ENCODE data around the gene MLPH. TPM values are rescaled to one million over a fixed set of nuclear protein-coding genes. Genes with fewer than 3 reads are reported as not detected.

Gene MLPH
- total and polyA plus RNA-seq, 2 of the 13 experiments (the other 11 are each of a cell fraction or from before 2014, with no cell fraction given), result 0.12 TPM; not detected in 1

- no peak for TF ChIP-seq ZNF646 (CRISPR knock-in tag; IDR thresholded peaks at IDR 0.05)
- no peak for TF ChIP-seq HNRNPLL (IDR thresholded peaks at IDR 0.05; ENCODE audit: low read depth, low read length, poor library complexity, severe bottlenecking)
- no peak for TF ChIP-seq CHCHD3 (CRISPR knock-in tag; IDR thresholded peaks at IDR 0.05)
- no peak for TF ChIP-seq ZNF567 (CRISPR knock-in tag; IDR thresholded peaks at IDR 0.05; ENCODE audit: borderline replicate concordance)
- no peak for TF ChIP-seq ZNF850 (CRISPR knock-in tag; conservative IDR thresholded peaks at IDR 0.05)
- 0 out of 2 replicates have a peak, but pooled peaks have one; percentile 65 for TF ChIP-seq ZNF275 (CRISPR knock-in tag; IDR thresholded peaks at IDR 0.05; ENCODE audit: borderline replicate concordance)
- TF ChIP-seq CAMTA2 (CRISPR knock-in tag; IDR thresholded peaks at IDR 0.05; ENCODE audit: borderline replicate concordance), result 0 out of 2 replicates have a peak, but pooled peaks have one; percentile 94
- 0 out of 2 replicates have a peak, but pooled peaks have one; percentile 72 for TF ChIP-seq ZNF160 (CRISPR knock-in tag; IDR thresholded peaks at IDR 0.05)
- no peak for TF ChIP-seq HOXD1 (CRISPR knock-in tag; IDR thresholded peaks at IDR 0.05)
- no peak for TF ChIP-seq ATF4 (CRISPR knock-in tag; IDR thresholded peaks at IDR 0.05)
- TF ChIP-seq GATAD2A (CRISPR knock-in tag; IDR thresholded peaks at IDR 0.05), result peak; percentile 82
- peak; percentile 58; the same call in 1 of the 2 replicates for TF ChIP-seq NFKB2 (CRISPR knock-in tag; IDR thresholded peaks at IDR 0.05; ENCODE audit: borderline replicate concordance)
- TF ChIP-seq XRCC5 (optimal IDR thresholded peaks at IDR 0.05; ENCODE audit: low read length), result peak; percentile 72
- TF ChIP-seq ZMYM3 (CRISPR knock-in tag; IDR thresholded peaks at IDR 0.05), result peak; percentile 61; the same call in 1 of the 2 replicates
Measured at GRCh38 chr2:237601453-237602116, 114.5 kb downstream of the MLPH start (continued).
